Renal pelvis (tissue), 4 donors: ENCODE measurements around the gene ACADL. TPM values are rescaled to one million over a fixed set of nuclear protein-coding genes. Genes with fewer than 3 reads are reported as not detected.

Experiments used
- DNase-seq: peaks from one replicate; pipeline ENCODE4 v3.0.0-alpha.2; 2013
- polyA plus RNA-seq, 3 donors: library from polyadenylated mRNA; unstranded; fragments of 120-200 nt; gene quantifications; one replicate each; pipeline ENCODE4 v1.2.1, GENCODE V29; 2013; ENCODE audit not compliant: insufficient read length in 3 of 3

ACADL gene
- polyA plus RNA-seq, 3 donors, result 14.4 to 31.4 (median 26.3) TPM

DNA sequence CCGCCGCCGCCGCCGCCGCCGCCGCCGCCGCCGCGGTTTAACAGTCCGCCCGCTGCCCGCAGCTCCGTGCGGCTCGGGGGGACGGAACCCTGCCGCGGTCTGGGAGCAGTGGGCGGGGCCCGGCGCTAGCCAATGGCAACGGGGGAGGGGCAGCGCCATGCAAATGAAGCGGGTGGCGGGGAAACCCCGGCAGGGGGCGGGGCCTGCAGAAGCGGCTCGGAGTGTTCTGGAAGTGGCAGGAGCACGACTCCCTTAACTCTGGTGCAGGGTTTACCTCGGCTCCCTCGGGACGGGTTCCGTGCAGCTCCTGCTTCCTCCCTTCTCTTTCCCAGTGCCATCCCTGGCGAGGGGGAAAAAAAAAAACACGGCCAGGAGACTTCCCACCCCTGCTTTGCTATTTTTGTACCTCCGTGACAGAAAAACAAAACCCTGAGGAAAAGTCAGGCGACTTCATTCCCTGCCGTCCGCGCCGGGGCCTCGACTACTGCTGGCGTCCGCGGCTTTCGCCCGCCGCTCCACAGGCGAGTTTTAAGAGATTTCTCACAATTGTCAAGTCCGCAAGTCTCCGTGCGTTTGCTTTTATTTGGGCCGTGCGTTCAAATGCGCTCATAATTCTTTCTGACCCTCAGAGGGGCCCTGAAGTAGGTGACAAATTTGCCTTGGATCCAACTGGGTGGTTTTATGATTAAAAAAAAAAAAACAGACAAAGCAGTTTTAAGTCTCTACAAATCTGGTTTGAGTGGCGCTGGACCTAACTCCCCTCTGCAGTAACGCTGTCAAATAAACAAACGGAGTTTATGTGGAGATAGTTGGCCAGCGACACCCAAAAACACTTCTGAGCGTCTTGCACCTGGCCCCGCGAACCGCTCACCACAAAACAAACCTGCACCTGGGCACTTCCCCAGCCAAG lies 53.7 kb downstream of the ACADL start, which contains the start of gene KANSL1L:
KANSL1L (minus strand) TSS at position 101 of the 910 bp plus-strand sequence. CDS start 16,827 bp downstream, outside the sequence.
- peak; percentile 96 for DNase-seq

DNA sequence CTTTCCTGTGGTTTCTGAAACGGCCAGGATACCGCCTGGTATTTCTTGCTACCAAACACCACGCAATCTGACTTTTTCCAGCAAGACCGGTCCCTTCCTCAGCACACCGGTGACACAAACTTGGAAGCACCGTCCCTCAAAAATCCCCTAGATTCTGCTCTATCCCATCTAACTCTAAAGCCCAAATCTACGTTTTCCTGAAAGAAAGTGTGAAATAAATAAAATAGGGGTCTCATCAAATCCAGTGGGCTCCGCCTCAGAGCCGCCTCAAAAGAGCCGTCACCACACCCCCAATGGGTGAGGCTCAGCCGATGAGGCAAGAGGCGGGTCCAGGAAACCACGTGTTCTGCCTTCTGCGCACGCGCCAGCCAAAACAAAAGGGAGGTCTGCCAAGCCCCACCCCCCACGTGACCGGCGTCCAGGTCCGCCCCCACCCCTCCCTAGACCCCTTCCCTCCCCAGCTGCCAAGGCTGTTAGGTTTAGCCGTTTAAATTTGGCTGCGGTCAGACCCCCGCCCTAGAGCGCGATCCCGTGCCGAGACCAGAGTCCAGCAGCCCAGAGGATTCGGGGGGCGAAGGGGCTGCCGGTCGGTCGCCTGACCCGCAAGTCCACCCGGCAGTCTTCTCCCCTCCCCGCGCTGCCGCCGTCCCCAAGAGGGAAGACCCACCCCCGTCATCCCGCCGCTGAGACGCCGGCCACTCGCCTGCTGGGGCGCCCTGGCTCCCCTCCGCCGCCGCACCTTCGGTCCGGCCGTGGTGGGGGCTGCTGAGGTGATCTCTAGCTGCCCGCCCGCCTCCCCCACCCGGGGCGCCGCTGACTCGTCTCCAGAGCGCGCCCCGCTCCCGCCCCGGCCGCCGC lies 54.6 kb downstream of the ACADL start:
- DNase-seq, result peak; percentile 97

DNA sequence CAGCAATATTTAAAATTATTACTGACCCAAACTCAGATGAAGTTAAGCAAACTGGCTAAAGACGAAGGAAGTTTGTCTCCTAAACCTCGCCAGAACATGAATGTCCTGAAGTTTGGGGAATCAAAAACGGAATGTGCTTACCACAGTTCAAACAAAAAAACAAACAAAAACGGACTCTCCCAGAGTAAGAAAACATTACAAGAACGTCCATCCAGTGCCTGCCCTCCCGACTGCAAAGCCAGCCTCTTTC lies 55.1 kb downstream of the ACADL start:
- no peak for DNase-seq

DNA sequence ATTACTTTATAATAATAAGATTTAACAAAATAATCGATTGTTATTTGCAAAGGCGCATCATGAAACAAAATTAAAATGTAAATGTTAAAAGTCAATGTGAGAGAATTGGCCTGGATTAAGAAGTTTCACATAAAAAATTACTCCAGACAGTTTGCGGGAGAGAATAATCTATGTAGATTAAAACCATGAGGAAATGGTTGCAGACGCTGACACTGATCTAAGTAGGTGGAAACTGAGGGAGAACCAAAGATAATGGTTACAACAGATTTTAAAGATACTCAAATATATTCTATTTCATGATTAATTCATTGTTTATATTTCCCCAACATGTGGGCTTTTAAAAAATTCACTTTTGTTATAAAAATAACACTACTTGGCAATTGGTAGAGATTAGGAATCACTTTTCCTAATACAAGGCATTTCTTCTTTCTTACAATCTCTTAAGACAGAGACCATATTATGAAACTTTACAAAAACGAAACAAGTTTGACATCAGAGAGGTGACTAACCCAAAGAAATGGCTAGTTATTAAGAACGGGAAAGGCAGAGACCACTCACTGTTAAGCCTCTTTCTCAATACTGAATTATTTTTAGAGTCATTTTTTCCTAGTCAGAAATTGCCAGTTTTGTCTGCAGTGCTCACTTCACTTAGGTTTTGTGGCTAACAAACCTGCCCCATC lies 55.6 kb downstream of the ACADL start:
- no peak for DNase-seq

DNA sequence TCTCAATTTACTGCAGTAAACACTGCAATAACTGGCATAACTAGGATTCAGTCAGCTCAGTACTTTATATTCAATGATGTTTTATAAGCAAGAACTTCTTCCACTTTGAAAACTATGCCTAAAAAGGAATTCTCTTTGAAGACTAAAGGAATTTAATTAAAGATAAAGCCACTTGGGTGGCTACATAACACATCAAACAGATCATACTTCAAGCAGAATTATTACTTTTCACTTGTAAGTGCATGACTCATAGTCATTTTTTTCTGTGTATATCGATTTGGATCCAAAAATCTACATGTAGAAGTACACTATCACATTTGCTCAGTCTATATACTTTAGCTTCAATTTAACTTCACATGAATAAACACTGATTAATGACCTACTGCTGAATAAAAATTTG lies 58.0 kb downstream of the ACADL start:
- DNase-seq, result no peak

DNA sequence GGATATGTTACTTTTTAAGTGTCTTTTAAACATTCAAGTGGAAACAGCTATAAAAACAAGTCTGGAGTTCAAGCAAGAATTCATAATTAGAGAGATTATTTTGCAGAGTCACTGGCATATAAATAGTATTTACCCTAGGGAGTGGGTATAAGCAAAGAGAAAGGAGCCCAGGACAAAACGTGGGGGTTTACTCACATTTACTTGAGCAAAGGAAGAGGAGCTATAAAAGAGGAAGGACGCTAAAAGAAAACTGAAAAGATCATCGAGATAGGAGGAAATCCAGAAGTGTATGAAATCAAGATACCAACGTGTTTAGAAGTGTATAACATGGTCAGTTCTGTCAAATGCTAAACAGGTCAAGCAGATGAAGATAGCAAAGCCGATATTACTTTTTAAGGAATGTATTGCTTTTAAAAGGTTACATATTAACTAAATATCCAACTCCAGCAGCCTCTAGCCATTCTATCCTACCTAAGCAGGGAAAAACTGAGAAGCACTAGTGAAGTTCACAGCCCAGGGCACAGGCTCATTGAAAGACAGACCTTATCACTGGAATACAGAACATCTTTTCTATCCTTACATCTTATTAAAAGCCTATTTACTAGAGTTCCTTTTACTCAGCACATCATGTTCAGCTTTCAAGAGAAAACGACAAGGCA lies 62.7 kb downstream of the ACADL start:
- DNase-seq, result no peak

DNA sequence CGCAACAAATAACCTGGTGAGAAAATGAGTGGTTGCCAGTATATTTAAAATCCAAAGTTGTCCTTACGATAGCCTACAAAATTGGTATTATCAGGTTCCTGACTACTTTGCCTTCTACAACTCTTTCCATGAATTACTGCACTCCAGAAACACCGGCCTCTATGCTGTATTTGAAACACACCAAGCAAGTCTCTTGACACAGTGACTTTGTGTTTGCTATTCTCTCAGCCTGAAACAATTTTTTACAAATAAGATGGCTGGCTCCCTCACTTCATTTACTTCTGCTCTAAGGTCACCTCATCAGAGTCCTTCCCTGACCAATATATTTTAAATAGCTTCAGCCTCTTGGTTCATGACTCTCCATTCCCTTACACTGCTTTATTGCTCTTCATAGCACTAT lies 66.2 kb downstream of the ACADL start:
- DNase-seq, result no peak

DNA sequence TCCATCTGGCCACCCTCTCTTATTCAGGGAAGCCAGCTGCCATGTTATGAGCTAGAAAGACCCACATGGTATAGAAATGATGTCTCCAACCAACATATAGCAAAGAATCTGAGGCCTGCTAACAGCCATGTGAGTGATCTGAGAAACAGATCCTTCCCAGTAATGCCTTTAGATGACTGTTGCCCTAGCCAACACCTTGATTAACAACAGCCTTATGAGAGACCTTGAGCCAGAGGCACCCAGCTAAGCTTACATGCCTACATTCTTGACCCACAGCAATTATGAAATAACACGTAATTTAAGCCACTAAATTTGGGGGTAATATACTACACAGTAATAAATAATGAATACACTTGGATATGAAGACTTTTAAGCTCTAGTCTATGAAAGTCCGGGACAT lies 67.0 kb downstream of the ACADL start:
- no peak for DNase-seq

DNA sequence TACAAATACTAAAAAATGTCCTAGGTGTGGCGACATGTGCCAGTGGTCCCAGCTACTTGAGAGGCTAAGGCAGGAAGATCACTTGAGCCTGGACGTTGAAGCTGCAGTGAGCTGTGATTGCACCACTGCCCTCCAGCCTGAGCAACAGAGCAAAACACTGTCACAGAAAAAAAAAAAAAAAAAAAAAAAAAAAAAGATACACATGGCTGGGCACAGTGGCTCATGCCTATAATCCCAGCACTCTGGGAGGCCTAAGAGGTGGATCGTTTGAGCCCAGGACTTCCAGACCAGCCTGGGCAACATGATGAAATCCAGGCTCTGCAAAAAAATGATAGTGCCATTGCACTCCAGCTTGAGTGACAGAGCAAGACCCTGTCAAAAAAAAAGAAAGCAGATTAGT lies 67.7 kb downstream of the ACADL start:
- DNase-seq, result no peak

DNA sequence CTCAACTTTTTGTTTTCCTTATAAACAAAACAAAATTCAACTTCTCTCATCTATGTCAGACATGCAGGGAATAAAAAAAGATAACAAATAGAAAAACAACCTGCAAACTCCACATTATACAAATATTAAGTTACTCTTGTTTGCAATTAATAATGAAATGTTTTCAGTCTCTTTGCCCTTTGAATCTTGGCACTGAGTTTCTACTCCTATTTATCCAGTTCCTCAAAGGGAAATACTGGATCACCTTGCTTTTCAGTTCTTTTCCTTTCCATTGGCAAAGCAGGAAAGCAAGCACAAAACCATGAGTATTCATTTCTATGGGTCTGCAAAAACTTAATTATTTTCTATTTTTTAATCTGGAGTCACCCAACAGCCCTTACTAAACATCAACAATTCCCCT lies 77.6 kb downstream of the ACADL start:
- no peak for DNase-seq

Other genes starting within 250 kb of the ACADL start
- 10 to 100 TPM; 59.3 to 63.8 (median 62.9) TPM for gene RPE, start 222.8 kb downstream of the ACADL start, polyA plus RNA-seq
- gene KANSL1L, start 54.0 kb downstream of the ACADL start, polyA plus RNA-seq, result 10 to 100 TPM; 40.6 to 77.8 (median 61.4) TPM
- 1 to 10 TPM in 1 of 3 donors, under 1 TPM in 1, not detected in 1; 0.23 to 4.1 TPM for gene MYL1, start 89.7 kb upstream of the ACADL start, polyA plus RNA-seq